Panc1 (cell line): ENCODE results near the gene ABCC1.

Experiments used
- POLR2AphosphoS5 ChIP-seq: IDR thresholded peaks from 2 replicates; pipeline ENCODE4 v1.6.1; 2012; ENCODE audit warnings: mild to moderate bottlenecking, low read depth, low read length, moderate library complexity
- TF ChIP-seq, protein P1 (sequence below): fragments of 450-650 bp; IDR thresholded peaks from 2 replicates; pipeline ENCODE4 v1.5.1; 2017; ENCODE audit warnings: mild to moderate bottlenecking
- TF ChIP-seq, protein P2 (sequence below), 2 experiments: IDR thresholded peaks; 2 replicates each; pipeline ENCODE4 v1.6.1; 2011 to 2012; ENCODE audit warnings: low read depth in 2 of 2, control low read depth in 1 of 2, low read length in 1 of 2, mild to moderate bottlenecking in 1 of 2, moderate library complexity in 1 of 2; ENCODE audit not compliant: insufficient read depth in 1 of 2

DNA sequence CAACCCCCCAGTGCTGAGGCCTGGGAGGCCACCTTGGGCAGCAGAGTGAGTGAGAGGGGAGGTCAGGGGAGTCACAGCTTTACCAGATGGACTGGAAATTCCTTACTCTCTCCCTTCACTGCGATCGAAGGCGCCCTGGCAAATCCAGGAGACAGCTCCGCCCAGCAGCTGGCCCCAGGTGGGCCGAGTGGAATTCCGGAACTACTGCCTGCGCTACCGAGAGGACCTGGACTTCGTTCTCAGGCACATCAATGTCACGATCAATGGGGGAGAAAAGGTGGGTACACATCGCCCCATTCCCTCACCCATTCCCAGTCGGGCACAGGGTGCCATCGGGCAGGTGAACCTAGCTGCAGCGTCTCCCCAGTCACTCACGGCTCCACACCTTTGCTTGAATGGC lies 182.2 kb downstream of the ABCC1 start:
- TF ChIP-seq, protein P1, sequence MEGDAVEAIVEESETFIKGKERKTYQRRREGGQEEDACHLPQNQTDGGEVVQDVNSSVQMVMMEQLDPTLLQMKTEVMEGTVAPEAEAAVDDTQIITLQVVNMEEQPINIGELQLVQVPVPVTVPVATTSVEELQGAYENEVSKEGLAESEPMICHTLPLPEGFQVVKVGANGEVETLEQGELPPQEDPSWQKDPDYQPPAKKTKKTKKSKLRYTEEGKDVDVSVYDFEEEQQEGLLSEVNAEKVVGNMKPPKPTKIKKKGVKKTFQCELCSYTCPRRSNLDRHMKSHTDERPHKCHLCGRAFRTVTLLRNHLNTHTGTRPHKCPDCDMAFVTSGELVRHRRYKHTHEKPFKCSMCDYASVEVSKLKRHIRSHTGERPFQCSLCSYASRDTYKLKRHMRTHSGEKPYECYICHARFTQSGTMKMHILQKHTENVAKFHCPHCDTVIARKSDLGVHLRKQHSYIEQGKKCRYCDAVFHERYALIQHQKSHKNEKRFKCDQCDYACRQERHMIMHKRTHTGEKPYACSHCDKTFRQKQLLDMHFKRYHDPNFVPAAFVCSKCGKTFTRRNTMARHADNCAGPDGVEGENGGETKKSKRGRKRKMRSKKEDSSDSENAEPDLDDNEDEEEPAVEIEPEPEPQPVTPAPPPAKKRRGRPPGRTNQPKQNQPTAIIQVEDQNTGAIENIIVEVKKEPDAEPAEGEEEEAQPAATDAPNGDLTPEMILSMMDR, result no peak
- TF ChIP-seq POLR2AphosphoS5, result no peak
- TF ChIP-seq, protein P2, sequence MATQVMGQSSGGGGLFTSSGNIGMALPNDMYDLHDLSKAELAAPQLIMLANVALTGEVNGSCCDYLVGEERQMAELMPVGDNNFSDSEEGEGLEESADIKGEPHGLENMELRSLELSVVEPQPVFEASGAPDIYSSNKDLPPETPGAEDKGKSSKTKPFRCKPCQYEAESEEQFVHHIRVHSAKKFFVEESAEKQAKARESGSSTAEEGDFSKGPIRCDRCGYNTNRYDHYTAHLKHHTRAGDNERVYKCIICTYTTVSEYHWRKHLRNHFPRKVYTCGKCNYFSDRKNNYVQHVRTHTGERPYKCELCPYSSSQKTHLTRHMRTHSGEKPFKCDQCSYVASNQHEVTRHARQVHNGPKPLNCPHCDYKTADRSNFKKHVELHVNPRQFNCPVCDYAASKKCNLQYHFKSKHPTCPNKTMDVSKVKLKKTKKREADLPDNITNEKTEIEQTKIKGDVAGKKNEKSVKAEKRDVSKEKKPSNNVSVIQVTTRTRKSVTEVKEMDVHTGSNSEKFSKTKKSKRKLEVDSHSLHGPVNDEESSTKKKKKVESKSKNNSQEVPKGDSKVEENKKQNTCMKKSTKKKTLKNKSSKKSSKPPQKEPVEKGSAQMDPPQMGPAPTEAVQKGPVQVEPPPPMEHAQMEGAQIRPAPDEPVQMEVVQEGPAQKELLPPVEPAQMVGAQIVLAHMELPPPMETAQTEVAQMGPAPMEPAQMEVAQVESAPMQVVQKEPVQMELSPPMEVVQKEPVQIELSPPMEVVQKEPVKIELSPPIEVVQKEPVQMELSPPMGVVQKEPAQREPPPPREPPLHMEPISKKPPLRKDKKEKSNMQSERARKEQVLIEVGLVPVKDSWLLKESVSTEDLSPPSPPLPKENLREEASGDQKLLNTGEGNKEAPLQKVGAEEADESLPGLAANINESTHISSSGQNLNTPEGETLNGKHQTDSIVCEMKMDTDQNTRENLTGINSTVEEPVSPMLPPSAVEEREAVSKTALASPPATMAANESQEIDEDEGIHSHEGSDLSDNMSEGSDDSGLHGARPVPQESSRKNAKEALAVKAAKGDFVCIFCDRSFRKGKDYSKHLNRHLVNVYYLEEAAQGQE (IDR thresholded peaks at IDR 0.05; ENCODE audit: insufficient read depth in 1 of 2, low read depth in 2 of 2, low read length in 1 of 2), result no peak
